Stimulated activated memory B cell treated with anti-CD40 and anti-IgM and Interleukin-4, amounts not matched to agents 10 μg/mL and 1 μg/mL and 100 μg/mL, for 72 hours (primary cell): ENCODE data around the gene TRIM29.
A peak's percentile ranks its signal among the peaks of the same experiment; 100 is the strongest.

Source experiments
- ATAC-seq: fragments of 150-1000 bp; cut with Tn5 transposase; 2 replicates; pipeline ENCODE4 v1.10.0; 2021
- H3K27ac Mint-ChIP-seq: one replicate; pipeline ENCODE4 v1.8.0; 2022; ENCODE audit warnings: mild to moderate bottlenecking, mixed read lengths
- H3K27me3 Mint-ChIP-seq: one replicate; pipeline ENCODE4 v1.8.0; 2022; ENCODE audit warnings: mixed read lengths
- H3K36me3 Mint-ChIP-seq: one replicate; pipeline ENCODE4 v1.8.0; 2022; ENCODE audit warnings: mixed read lengths
- H3K4me1 Mint-ChIP-seq: one replicate; pipeline ENCODE4 v1.8.0; 2022; ENCODE audit warnings: mixed read lengths
- H3K4me3 Mint-ChIP-seq: one replicate; pipeline ENCODE4 v1.8.0; 2022; ENCODE audit warnings: mild to moderate bottlenecking, moderate library complexity, mixed read lengths
- H3K9me3 Mint-ChIP-seq: one replicate; pipeline ENCODE4 v1.8.0; 2022; ENCODE audit warnings: mixed read lengths

The TRIM29 gene

DNA sequence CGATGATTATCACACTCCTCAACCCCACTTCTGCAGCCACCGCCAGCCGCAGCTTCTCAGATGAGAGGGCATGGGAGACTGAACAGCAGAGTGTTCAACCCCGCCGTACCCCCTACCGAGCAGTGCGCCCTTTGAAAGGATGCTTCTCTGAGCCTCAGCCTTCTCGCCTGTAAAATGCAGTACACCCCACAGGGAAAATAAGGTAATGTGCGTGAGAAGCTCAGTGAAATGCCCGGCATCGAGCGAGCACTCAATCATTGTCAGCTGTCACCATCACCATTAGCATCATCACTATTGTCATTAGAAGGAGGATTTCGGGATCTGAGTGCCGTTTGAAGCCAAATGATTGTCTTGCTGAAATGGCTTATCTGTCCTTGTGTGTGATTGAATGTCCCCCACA is 13.6 kb downstream of the TRIM29 start:
- Mint-ChIP-seq H3K4me3 (no peak overlapping the region), H3K27ac (no peak overlapping the region), H3K27me3 (peaks cover 33% of the 10 kb centered on the region), H3K36me3 (no peaks in the 10 kb centered on the region), H3K4me1 (no peaks in the 10 kb centered on the region), H3K9me3 (peaks cover 4% of the 10 kb centered on the region)
- ATAC-seq: no peak

DNA sequence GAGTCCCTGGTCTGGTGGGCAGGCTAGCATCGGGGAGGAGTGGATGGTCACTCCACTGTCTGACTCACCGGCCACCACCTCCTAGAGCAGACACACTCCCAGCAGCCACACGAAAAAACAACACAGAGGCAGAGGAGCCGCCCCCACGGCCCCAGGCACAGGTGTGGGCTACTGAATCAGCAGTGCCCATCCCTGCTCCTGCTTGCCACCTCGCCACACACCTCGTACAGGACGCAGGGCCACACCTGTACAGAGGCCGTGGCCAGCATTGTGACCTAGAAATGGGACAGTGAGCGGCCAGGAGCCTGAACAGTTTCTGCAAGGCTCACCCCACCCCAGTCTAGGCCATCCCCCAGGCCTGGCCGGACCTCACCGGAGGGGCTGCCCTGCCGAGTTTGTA is 14.0 kb downstream of the TRIM29 start:
- Mint-ChIP-seq H3K4me1 (no peaks in the 10 kb centered on the region), H3K4me3 (no peak overlapping the region), H3K27ac (no peak overlapping the region), H3K9me3 (peaks cover 4% of the 10 kb centered on the region), H3K27me3 (peaks cover 35% of the 10 kb centered on the region), H3K36me3 (no peaks in the 10 kb centered on the region)
- no peak for ATAC-seq

DNA sequence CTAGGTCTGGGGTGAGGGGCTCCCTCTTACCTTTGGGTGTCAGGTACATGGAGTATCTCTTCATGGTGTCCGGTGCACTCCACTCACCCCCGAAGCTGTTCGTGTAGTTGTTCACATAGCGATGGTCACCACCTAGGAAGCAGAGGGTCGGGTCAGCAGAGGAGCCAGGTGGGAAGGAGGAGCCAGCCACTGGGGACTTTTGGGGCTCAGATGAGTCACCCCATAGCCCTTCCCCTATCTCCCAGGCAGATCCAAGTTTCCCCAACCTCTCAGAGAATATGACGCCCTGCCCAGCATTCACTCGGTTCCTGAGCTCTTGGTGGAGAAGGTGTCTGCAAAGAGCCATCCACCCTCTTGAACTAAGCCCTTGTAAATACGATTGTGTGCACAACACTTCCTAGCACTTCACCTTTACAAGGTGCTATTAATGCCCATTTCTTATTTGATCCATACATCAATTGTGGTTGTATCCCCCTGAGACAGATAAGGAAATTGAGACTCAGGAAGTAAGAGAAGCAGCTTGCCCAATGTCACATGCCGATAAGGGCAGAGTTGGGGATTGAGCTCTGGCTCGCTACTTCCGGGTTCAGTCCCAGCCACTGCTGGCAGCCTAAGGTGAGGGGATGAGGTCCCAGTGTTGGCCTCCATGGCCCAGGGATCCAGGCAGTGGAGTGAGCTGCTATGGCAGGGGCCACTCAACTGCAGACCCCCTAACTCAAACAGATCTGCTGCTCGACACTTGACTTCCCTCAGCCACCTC is 14.8 kb downstream of the TRIM29 start:
- Mint-ChIP-seq H3K27ac (no peak overlapping the region), H3K4me1 (no peaks in the 10 kb centered on the region), H3K4me3 (no peak overlapping the region), H3K36me3 (no peaks in the 10 kb centered on the region), H3K27me3 (peaks cover 41% of the 10 kb centered on the region), H3K9me3 (peaks cover 4% of the 10 kb centered on the region)
- no peak for ATAC-seq

DNA sequence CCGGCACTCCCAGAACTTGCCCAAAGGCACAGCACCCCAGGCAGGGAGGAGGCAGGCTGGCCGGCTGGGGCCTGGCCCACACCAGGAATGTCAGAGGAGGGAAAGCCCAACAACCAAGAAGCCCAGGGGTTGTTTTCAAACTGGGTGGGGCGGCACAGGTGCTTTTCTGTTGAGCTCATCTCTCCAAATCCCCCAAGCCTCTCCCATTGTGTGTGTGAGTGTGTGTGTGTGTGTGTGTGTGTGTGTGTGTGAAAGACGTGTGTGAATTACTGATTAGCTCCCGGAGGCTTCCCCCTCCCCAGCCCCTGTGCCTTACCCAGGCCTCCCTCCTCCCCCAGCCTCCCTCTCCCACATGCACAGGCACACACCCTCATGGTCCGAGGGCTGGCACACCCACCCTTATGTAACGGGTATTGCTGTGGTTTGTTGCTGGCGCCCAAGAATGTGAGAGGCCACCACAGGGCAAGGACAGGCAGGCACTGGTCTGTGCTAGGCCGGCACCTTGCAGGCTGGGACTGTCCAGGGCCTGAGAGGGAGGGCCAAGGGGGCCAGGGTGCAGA is 15.9 kb downstream of the TRIM29 start:
- Mint-ChIP-seq H3K4me3 (no peak overlapping the region), H3K27ac (no peak overlapping the region), H3K36me3 (no peaks in the 10 kb centered on the region), H3K4me1 (no peaks in the 10 kb centered on the region), H3K27me3 (peaks cover 44% of the 10 kb centered on the region), H3K9me3 (peaks cover 4% of the 10 kb centered on the region)
- no peak for ATAC-seq

DNA sequence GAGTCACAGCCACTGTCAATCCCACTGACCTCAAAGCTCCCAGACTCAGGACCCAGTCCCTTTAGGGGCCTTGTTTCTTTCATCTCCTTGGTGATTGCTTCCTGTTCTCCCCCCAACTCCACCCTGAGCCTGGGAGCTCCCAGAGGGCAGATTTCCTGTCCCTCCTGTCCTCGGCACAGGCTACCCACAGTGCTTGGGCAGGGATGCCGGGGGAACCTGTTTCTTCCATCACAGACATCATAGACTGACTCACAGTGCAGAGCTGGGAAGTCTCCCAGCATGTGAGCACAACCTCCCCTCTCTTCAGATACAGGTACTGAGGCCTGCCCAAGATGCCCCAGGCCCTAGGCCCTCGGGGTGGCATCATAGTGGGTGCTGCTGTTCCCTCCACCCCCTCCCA is 16.6 kb downstream of the TRIM29 start:
- H3K4me1 Mint-ChIP-seq: no peaks in the 10 kb centered on the region
- no peak overlapping the region for H3K4me3 Mint-ChIP-seq
- H3K27me3 Mint-ChIP-seq: peaks cover 44% of the 10 kb centered on the region
- no peak for ATAC-seq
- no peaks in the 10 kb centered on the region for H3K36me3 Mint-ChIP-seq
- H3K27ac Mint-ChIP-seq: no peak overlapping the region
- peaks cover 4% of the 10 kb centered on the region for H3K9me3 Mint-ChIP-seq

DNA sequence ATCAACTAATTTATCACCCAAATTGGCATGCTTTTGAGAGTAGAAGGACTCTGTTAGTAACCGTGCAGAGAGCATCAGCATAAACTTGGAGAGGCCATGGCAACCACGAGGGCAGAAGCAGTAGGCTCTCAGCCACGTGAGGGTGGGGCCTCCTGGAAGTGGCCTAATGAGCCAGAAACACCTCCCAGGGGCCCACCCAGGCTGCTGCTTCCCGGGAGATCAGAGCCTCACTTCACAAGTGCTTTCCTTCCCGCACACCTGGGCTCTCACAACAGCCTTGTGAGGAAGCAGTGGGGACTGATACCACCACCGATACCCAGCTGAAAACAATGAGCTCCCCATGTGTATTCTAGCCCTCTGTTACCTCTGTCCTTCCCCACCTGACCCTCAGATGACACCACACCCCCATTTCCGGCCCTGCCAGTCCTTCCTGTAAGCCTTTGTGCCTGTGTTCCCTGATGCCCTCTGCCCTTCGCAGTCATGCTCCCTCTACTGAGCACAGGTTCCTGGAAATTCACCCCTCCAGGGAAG is 17.0 kb downstream of the TRIM29 start:
- no peak overlapping the region for H3K27ac Mint-ChIP-seq
- H3K36me3 Mint-ChIP-seq: no peaks in the 10 kb centered on the region
- H3K27me3 Mint-ChIP-seq: peaks cover 46% of the 10 kb centered on the region
- no peaks in the 10 kb centered on the region for H3K4me1 Mint-ChIP-seq
- ATAC-seq: no peak
- no peak overlapping the region for H3K4me3 Mint-ChIP-seq
- H3K9me3 Mint-ChIP-seq: peaks cover 4% of the 10 kb centered on the region

DNA sequence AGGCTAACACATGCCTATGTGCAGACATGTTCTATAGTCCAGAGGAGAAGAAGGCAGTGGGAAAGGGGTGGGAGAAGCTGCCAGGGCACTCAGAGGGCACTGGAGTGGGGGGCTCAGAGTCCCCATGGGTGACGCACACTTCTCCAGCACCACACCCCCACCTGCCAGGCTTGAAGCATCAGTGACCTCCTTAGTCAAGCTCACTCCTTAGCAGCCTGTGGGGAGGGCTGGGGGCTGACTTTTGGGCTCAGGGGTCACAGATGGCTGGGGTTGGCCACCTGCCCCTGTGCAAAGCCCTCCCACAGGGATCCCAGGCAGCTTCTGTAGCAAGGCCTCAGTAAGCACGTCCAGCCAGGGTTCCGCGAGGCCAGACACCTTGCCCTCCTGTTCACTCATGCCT is 18.8 kb downstream of the TRIM29 start:
- H3K4me3 Mint-ChIP-seq: no peak overlapping the region
- no peaks in the 10 kb centered on the region for H3K4me1 Mint-ChIP-seq
- no peaks in the 10 kb centered on the region for H3K36me3 Mint-ChIP-seq
- H3K27ac Mint-ChIP-seq: no peak overlapping the region
- peaks cover 59% of the 10 kb centered on the region for H3K27me3 Mint-ChIP-seq
- peaks cover 4% of the 10 kb centered on the region for H3K9me3 Mint-ChIP-seq
- no peak for ATAC-seq

DNA sequence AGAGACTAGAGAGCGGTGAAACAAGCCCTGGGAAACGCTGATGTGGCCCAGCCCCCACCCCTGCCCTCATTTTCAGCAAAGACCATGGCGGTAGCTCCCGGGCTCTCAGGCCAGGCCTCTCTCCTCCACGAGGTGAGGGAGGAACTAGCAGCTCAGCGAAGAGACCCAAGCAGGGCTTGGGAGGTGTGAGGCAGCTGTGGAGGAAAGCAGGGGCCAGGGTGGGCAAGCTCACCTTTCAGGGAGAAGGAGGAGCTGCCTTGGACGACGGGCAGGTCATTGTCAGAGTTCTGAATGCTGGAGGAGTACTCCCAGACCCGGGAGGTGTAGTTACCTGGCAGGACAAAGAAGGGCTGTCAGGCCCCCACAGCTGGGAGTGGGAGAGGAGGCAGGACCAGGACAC is 19.9 kb downstream of the TRIM29 start:
- no peaks in the 10 kb centered on the region for H3K36me3 Mint-ChIP-seq
- peaks cover 70% of the 10 kb centered on the region for H3K27me3 Mint-ChIP-seq
- no peak overlapping the region for H3K4me3 Mint-ChIP-seq
- H3K9me3 Mint-ChIP-seq: peaks cover 4% of the 10 kb centered on the region
- no peak for ATAC-seq
- H3K4me1 Mint-ChIP-seq: no peaks in the 10 kb centered on the region
- H3K27ac Mint-ChIP-seq: no peak overlapping the region

DNA sequence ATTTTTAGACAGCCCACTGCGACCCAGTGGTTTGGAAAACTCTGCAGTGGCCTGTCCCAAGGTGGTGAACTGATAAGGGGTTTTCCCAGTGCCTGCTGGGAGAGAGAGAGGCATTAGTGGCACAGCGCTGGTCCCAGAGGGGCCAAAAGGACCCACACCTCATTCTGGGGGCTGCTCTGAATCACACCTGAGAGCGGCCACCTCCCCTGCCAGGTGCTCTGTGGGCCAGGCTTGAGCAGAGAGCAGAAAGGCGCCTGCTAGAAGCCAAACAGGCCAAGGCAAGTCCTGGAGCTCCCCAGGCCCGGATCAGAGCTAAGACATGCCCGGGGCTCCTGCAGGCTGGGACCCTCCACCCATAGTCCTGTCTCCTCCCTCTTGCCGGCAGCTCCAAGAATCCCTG is 20.9 kb downstream of the TRIM29 start:
- no peaks in the 10 kb centered on the region for H3K4me1 Mint-ChIP-seq
- no peak overlapping the region for H3K4me3 Mint-ChIP-seq
- H3K27me3 Mint-ChIP-seq: peaks cover 74% of the 10 kb centered on the region
- H3K9me3 Mint-ChIP-seq: peaks cover 4% of the 10 kb centered on the region
- H3K36me3 Mint-ChIP-seq: no peaks in the 10 kb centered on the region
- ATAC-seq: no peak
- H3K27ac Mint-ChIP-seq: no peak overlapping the region

DNA sequence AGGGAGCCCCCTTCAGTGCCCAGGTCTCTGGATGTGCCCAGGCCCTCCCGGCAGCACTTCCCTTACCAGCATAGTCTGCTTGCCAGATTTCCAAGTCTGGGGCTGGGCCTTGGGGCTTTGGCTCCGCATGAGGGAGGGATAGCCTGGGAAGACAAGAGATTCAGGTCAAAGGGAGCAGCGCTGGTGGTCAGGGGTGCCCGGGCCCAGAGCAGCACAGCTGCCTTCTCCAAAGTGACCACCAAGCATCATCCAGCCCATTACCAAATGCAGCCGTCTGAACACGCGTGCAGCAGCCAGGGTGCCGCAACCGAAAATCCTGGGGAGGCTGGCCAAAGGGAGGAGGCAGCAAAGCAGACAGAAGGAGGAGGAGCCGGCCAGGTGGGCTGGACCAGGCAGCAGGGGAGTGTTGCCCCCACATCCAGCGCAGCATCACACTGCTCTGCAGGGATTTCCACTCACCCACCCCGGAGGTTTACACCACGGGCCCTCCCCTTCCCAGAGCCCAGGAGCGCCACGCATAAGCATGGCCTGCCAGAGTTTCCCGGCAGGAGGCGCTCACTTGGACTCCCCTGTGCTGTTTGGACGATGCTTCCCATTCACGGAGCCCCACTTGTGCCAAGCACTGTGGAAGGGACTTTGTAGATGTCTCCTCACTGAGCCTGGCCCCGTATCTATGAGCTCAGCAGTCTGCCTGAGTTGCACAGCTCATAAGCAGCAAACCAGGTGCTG is 22.5 kb downstream of the TRIM29 start:
- ATAC-seq: no peak
- Mint-ChIP-seq H3K36me3 (no peaks in the 10 kb centered on the region), H3K27me3 (peaks cover 80% of the 10 kb centered on the region), H3K4me1 (no peaks in the 10 kb centered on the region), H3K9me3 (no peaks in the 10 kb centered on the region), H3K27ac (no peak overlapping the region), H3K4me3 (no peak overlapping the region)

DNA sequence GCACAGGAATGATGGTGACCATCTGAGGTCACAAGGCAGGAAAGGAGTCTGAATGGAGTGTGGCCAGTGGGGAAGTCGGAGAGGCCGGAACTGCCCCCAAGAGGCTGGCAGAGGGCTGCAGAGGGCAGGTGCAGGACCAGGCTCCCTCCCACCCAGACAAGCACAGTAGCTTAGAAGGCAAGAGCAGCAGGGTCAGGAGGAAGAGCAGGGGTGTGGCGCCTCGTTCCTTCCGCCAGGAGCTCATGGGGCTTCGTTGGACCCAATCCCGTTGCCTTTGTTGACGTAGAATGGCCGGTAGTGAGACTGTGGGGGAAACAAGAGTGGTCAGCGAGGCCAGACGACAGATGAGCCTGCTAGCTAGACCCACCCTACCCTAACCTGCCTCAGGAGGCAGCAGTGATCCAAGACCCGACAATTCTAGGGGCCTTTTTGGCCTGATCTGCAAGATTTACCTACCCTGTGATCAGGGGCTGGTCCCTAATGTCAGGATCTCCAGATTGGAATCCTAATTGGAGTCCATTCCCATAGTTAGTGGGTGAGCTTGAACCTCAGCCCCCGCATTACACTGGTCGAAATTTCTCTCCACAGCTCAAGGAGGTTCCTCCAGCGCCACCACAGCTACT is 25.6 kb downstream of the TRIM29 start:
- Mint-ChIP-seq H3K36me3 (no peaks in the 10 kb centered on the region), H3K27me3 (peaks cover 76% of the 10 kb centered on the region), H3K9me3 (no peaks in the 10 kb centered on the region), H3K4me1 (no peaks in the 10 kb centered on the region), H3K4me3 (no peak overlapping the region), H3K27ac (no peak overlapping the region)
- no peak for ATAC-seq

DNA sequence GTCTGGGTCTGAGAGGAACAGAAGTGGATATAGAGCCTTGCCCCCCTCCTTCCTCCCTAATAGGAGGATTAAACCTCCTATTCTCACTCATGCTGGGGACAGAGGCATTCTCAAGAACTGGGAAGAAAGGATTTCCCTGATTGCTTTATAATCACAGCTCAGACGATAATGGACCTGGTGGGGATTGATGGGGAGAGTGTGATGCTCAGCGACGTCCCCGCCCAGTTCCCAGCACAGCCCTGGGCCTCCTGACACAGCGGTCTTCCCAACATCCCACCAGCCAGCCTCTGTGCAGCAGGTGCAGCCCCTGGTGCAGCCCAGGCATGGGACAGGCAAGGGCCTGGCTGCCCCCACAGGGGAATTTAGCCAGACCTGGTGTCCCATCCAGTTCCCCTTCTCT is 28.4 kb downstream of the TRIM29 start:
- ATAC-seq: no peak
- Mint-ChIP-seq H3K27me3 (peaks cover 75% of the 10 kb centered on the region), H3K4me1 (no peaks in the 10 kb centered on the region), H3K36me3 (no peaks in the 10 kb centered on the region), H3K9me3 (no peaks in the 10 kb centered on the region), H3K27ac (no peak overlapping the region), H3K4me3 (no peak overlapping the region)

DNA sequence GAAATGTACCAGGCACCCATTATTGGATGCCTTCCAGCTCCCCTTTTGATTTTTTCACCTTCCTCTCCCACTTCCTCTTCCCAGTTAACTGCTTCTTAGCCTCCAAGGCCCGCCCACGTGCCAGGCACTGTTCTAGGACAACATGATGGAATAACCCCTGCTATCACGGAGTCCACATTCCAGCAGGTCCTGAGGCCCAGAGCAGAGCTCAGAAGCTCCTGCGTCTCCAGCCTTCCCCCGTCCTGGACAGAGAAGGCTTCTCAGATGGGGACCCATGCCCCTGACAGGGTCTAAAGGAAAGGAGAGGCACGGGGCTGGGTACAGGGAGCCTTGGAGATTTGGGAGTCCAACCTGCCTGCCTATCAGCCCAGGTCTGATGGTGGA is 29.1 kb downstream of the TRIM29 start:
- Mint-ChIP-seq H3K27me3 (peaks cover 69% of the 10 kb centered on the region), H3K27ac (no peak overlapping the region), H3K4me1 (no peaks in the 10 kb centered on the region), H3K9me3 (no peaks in the 10 kb centered on the region), H3K4me3 (no peak overlapping the region), H3K36me3 (no peaks in the 10 kb centered on the region)
- ATAC-seq: no peak

DNA sequence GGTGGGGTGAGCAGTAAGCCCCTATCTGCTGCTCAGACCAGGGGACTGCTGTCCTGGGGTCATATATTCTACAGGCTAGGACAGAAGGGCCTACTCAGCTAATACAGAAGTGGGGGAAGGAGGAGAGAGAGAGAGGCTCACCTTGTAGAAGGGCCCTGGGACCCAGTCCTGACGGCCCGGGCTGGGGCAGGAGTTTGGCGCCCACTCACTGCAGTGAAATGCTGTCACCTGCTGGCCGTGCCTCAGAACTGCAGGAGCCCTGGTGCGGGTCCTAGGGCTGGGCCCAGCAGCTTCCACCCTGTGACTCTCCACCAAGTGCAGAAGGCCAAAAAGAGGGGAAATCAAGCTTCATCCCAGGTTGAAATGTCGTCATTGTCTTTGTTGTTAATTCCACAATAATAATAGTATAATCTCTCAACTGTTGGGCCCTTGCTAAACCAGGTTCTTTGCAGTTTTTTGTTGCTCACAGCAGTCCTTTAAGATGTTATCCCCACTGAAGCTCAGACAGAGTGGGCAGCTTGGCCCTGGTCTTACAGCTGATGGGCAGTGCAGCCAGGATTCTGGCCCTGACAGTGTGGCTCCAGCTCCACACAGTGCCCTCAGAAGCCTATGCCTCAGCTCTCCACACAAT is 29.6 kb downstream of the TRIM29 start:
- Mint-ChIP-seq H3K9me3 (no peaks in the 10 kb centered on the region), H3K36me3 (no peaks in the 10 kb centered on the region), H3K4me3 (no peak overlapping the region), H3K27ac (no peak overlapping the region), H3K4me1 (no peaks in the 10 kb centered on the region), H3K27me3 (peaks cover 64% of the 10 kb centered on the region)
- ATAC-seq: peak; percentile 61

DNA sequence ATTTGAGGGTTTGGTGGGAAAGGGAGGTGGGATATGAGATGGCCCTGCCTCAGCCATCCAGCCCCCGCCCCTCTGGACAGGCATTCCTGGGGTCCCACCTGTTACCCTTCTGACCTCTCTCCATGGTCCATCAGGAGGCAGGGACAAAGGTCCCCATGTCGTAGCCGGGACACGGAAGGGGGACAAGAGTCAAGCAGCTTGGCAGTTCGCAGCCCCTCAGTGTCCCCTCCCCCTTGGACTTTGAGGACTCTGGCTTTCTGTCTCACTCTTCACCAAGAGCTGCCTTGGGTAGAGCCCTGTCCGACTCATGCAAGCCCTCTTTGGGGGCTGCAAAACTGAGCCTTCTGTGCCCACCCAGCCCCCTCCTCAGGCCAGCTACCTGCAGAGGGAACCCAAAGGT is 30.2 kb downstream of the TRIM29 start:
- H3K27ac Mint-ChIP-seq: no peak overlapping the region
- no peak for ATAC-seq
- no peaks in the 10 kb centered on the region for H3K9me3 Mint-ChIP-seq
- no peaks in the 10 kb centered on the region for H3K36me3 Mint-ChIP-seq
- no peaks in the 10 kb centered on the region for H3K4me1 Mint-ChIP-seq
- H3K4me3 Mint-ChIP-seq: no peak overlapping the region
- peaks cover 61% of the 10 kb centered on the region for H3K27me3 Mint-ChIP-seq
